ENCODE data around the gene ILF3. TPM values are rescaled to one million over a fixed set of nuclear protein-coding genes. Genes with fewer than 3 reads are reported as not detected.

The ILF3 gene
- total and polyA plus RNA-seq, 10 of the 15 experiments (the other 5 are each of a cell fraction or from before 2014, with no cell fraction given) = 28.1 to 383 (median 176) TPM

GRCh38 chr19:10653732-10654609 lies at the start of gene ILF3 (continued):
- TF ChIP-seq ZNF592 (IDR thresholded peaks at IDR 0.05) = no peak
- TF ChIP-seq ATF3 (IDR thresholded peaks at IDR 0.05; ENCODE audit: borderline replicate concordance, extremely low read depth, low read depth, low read length) = peak; percentile 99
- no peak for TF ChIP-seq CEBPB (IDR thresholded peaks at IDR 0.05; ENCODE audit: borderline replicate concordance in 1 of 2, low read depth in 2 of 2, low read length in 2 of 2)
- TF ChIP-seq KLF5 (IDR thresholded peaks at IDR 0.05; ENCODE audit: partially characterized antibody) = peak; percentile 90
- 0 out of 2 replicates have a peak, but pooled peaks have one; percentile 38 for TF ChIP-seq TCF3 (IDR thresholded peaks at IDR 0.05; ENCODE audit: borderline replicate concordance, insufficient read depth, low read depth, low read length)
- TF ChIP-seq CUX1 (IDR thresholded peaks at IDR 0.05; ENCODE audit: insufficient replicate concordance, low read depth, low read length) = no peak
- TF ChIP-seq NRF1 (conservative IDR thresholded peaks at IDR 0.05; ENCODE audit: low read depth, low read length) = peak; percentile 76
- no peak for TF ChIP-seq RFX5 (IDR thresholded peaks at IDR 0.05; ENCODE audit: low read depth, low read length)
- TF ChIP-seq MYB (IDR thresholded peaks at IDR 0.05; ENCODE audit: borderline replicate concordance, low read depth, low read length) = no peak
- TF ChIP-seq TARDBP (IDR thresholded peaks at IDR 0.05; ENCODE audit: borderline replicate concordance) = peak; percentile 88
- TF ChIP-seq CEBPZ (IDR thresholded peaks at IDR 0.05; ENCODE audit: low read depth, low read length) = no peak
- no peak for TF ChIP-seq E2F4 (IDR thresholded peaks at IDR 0.05; ENCODE audit: low read depth, low read length)
- no peak for TF ChIP-seq ZZZ3 (IDR thresholded peaks at IDR 0.05; ENCODE audit: control insufficient read depth, insufficient read length, low read depth)
